GM13977 (cell line): ENCODE measurements around the gene COL4A2.
"Not testable (repeated sequence)": the region's sequence is repeated elsewhere in the genome, so short reads cannot be mapped to it uniquely, and the experiment has no call there.

Experiments
- DNase-seq: peaks from one replicate; pipeline ENCODE4 v3.0.0; 2012; ENCODE audit warnings: low spot score
- in situ Hi-C: fragments of 300-500 bp; cut with MboI; formaldehyde crosslinking; loops from one replicate; pipeline ENCODE4 v1.12.0; 2022; ENCODE audit warnings: low sequenced_read_pairs, low pct_unique_long_range_greater_than_20kb, mixed read lengths, inconsistent platforms; ENCODE audit not compliant: unreplicated experiment
- TF ChIP-seq, protein P1 (sequence below): IDR thresholded peaks from 2 replicates; pipeline ENCODE4 v1.5.1; 2012; ENCODE audit warnings: mild to moderate bottlenecking, control low read depth; ENCODE audit not compliant: insufficient read depth; ENCODE audit errors: extremely low read depth, missing control alignments

COL4A2 gene

DNA sequence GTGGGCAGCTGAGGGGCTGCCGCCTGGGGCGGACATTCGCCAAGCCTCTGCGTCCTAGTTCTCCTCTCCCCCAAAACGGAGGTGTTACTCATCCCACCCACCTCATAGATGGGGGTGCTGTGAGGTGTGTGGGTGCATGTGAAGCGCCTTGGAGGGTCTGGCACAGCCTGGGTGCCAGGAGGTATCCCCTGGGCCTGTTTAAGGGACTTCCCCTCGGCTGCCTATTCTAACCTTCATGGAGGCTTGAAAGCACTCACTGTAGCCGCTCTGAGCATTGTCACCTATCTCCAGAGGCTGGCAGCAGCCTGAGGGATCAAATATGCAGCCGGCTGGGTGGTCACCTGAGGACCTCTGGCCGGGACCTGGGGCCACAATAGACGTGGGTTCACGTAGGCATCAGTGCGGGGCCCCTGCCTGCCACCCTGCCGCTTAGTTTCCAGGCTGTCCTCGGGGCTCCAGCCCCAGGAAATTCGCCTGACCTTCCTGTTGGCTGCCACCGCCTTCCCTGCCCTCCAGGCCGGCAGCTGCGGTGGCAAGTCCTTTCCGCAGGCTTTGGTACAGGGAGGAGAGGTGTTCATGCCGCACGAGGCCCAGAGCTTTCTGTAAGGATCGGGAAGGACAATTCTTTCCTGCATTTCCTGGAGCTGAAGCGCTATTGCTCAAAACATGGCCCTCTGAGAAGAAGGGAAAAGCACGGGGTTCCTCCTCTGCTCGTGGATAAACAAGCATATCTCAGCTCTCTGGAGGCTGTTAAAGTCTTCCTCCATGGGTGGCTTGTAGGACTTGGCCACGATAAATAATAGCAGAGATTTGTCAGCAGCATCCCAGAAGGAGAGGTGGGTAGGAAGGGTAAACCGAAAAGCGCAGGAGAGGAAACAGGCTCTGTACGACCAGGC lies 4.6 kb downstream of the COL4A2 start:
- no peak for DNase-seq
- in situ Hi-C loops = no loop called here
- TF ChIP-seq, protein P1, sequence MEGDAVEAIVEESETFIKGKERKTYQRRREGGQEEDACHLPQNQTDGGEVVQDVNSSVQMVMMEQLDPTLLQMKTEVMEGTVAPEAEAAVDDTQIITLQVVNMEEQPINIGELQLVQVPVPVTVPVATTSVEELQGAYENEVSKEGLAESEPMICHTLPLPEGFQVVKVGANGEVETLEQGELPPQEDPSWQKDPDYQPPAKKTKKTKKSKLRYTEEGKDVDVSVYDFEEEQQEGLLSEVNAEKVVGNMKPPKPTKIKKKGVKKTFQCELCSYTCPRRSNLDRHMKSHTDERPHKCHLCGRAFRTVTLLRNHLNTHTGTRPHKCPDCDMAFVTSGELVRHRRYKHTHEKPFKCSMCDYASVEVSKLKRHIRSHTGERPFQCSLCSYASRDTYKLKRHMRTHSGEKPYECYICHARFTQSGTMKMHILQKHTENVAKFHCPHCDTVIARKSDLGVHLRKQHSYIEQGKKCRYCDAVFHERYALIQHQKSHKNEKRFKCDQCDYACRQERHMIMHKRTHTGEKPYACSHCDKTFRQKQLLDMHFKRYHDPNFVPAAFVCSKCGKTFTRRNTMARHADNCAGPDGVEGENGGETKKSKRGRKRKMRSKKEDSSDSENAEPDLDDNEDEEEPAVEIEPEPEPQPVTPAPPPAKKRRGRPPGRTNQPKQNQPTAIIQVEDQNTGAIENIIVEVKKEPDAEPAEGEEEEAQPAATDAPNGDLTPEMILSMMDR = no peak

DNA sequence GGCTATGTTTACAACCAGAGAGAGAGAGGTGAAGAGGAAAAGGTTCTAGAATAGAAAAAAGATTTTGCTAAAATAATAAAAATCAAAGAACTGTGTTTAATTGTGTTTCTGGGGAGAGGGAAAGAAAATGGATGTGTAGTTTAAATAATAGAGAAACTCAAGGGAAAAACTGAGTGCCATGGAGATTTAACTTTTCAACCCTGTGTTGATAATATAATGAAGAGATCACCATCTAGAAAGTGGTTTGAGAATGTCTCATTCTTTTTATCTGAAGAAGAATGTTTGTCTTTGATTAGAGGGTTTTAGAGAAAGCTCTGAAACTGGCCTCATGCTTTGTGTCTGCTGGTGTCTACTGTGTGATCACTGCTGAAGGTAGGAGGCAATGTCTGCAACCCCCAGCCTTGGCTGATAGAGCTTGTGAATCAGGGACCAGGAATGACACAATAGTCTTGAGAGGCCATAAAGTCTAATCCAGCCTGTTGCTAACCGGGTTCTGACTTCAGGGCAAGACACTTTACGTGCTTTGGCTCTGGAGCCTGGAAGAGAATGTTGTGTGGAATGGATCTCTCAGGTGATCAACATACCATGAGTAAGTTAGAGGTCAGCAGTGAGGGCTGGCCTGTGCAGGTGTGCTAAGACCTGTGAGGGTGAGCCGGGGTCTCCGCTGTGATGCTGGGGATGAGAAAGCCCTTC lies 5.4 kb downstream of the COL4A2 start:
- TF ChIP-seq, protein P1 = no peak
- in situ Hi-C loops = no loop called here
- no peak for DNase-seq

DNA sequence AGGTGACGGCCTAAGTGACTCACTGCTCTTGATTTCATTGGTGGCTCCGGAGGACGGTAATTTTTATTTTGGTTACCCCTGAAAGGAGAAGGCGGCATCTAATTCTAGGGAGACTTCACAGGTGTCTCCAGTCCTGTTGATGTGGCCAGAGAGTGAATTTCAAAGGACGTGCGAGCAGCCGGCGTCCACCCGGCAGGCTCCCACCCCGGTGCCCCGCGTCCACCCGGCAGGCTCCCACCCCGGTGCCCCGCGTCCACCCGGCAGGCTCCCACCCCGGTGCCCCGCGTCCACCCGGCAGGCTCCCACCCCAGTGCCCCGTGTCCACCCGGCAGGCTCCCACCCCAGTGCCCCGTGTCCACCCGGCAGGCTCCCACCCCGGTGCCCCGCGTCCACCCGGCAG lies 6.2 kb downstream of the COL4A2 start:
- DNase-seq, in situ Hi-C loops: not testable (repeated sequence)

DNA sequence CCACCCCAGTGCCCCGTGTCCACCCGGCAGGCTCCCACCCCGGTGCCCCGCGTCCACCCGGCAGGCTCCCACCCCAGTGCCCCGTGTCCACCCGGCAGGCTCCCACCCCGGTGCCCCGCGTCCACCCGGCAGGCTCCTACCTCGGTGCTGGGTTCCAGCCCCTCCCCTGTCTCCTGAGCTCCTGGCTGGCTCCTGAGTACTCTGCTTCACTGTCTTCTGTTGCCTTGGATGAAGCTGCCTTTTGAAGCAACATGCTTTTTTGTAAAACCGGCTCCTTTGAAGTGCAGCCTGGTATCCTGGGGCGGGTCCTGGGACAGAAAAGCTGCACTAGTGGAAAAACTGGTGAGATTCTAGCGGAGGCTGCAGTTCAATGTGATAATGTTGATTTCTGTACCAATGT lies 6.6 kb downstream of the COL4A2 start:
- in situ Hi-C loops, DNase-seq: not testable (repeated sequence)

DNA sequence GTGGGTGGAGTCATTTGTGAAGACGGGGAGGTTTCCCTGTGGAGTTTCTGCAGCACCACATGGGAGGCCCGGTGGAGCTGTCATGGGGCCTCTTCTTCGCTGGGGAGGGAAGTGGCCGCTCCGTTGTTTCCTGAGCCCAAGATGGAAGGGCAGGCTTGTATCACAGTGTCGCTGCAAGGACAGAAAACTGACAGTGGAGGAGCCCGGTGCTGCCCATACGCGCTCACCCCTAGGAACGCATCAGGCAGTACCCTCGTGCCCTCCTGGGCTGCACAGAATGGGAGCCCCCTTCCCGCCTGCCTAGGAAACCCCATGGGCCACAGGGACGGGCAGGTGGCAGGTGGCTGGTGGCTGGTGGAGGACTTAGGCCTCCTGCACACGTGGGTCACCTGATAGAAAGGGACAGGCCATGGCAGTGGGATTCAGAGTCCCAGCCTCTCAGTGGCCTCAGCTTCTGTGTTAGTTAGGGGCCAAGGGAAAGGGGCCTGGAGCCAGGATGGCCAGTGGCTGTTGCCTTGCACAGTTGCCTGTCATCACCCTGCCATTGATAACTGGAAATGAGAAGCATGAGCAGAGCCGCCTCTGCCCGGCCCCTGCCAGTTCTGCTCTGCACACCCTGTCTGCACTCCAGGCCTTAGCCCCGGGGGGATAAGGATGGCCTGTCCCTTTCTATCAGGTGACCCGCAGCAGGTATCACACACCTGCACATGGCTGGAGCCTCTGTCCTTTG lies 7.6 kb downstream of the COL4A2 start:
- TF ChIP-seq, protein P1 = no peak
- no peak for DNase-seq
- in situ Hi-C loops = no loop called here

DNA sequence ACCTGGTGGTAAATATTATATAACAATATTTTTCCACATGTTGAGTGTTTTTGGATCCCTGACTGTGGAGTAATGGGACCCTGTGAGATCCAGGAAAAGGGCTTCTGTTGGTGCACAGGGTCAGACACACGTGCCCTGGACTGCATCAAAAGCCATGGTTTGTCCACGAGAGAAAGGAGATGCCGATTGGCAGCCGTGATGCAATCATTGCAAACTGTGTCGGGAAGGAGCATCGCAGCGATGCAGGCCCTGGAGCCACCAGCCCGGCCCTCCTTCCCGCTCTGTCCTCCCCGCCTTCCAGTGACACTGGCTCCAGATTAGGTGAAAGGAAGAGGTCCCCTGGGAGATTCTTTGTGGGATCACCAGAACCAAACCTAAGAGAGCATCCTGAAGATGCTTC lies 9.1 kb downstream of the COL4A2 start:
- in situ Hi-C loops = no loop called here
- no peak for DNase-seq
- TF ChIP-seq, protein P1 = no peak

DNA sequence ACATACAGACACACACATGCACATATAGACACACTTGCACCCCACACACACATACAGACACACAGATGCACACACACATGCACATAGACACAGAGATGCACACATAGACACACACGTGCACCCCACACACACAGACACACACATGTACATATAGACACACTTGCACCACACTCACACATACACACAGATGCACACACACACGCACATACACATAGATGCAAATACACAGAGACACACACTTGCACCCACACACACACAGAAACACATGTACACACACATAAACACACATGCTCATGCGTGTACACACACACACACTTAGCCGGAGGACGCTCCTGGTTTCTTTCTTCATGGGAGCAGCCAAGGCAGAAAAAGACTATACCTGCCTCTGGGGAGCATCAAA lies 10.0 kb downstream of the COL4A2 start:
- TF ChIP-seq, protein P1 = no peak
- DNase-seq = no peak
- in situ Hi-C loops = no loop called here
